Fibroblast of peridontal ligament (primary cell): ENCODE measurements around the gene THNSL1.
"Not testable (repeated sequence)": the region's sequence is repeated elsewhere in the genome, so short reads cannot be mapped to it uniquely, and the experiment has no call there.

Experiments used
- DNase-seq: peaks from one replicate; pipeline ENCODE4 v3.0.0-alpha.2; 2010; ENCODE audit errors: extremely low read depth

THNSL1 gene

GRCh38 chr10:25016376-25017153 is at the start of gene THNSL1:
Gene THNSL1 (plus strand): TSS chr10:25016612. CDS start chr10:25023224, 6,612 bp downstream.
- peak; percentile 98 for DNase-seq

- no peak for DNase-seq
Observed at GRCh38 chr10:24966962-24967481, 49.4 kb upstream of the THNSL1 start.

- DNase-seq: no peak
Observed at GRCh38 chr10:24968349-24968748, 48.1 kb upstream of the THNSL1 start.

- DNase-seq: not testable (repeated sequence)
Observed at GRCh38 chr10:24968951-24969350, 47.5 kb upstream of the THNSL1 start.

GRCh38 chr10:24969841-24970281 is 46.6 kb upstream of the THNSL1 start:
- peak; percentile 88 for DNase-seq

- no peak for DNase-seq
Observed at GRCh38 chr10:24971374-24971773, 45.0 kb upstream of the THNSL1 start.

- DNase-seq: no peak
Observed at GRCh38 chr10:24973163-24973562, 43.2 kb upstream of the THNSL1 start.

- DNase-seq: peak; percentile 92
Observed at GRCh38 chr10:24974976-24975375, 41.4 kb upstream of the THNSL1 start.

- no peak for DNase-seq
Observed at GRCh38 chr10:24979685-24980084, 36.7 kb upstream of the THNSL1 start.

GRCh38 chr10:24981161-24981710 is 35.2 kb upstream of the THNSL1 start:
- DNase-seq: no peak

GRCh38 chr10:24982319-24983112 is 33.9 kb upstream of the THNSL1 start:
- no peak for DNase-seq

- DNase-seq: no peak
Observed at GRCh38 chr10:24983130-24983529, 33.3 kb upstream of the THNSL1 start.

- DNase-seq: peak; percentile 13
Observed at GRCh38 chr10:24983946-24984345, 32.5 kb upstream of the THNSL1 start.

GRCh38 chr10:24984906-24985305 is 31.5 kb upstream of the THNSL1 start:
- DNase-seq: peak; percentile 21

- DNase-seq: no peak
Observed at GRCh38 chr10:24988831-24989640, 27.4 kb upstream of the THNSL1 start.

- DNase-seq: peak; percentile 52
Observed at GRCh38 chr10:24989867-24990266, 26.5 kb upstream of the THNSL1 start.

- no peak for DNase-seq
Observed at GRCh38 chr10:24991298-24991697, 25.1 kb upstream of the THNSL1 start.

- DNase-seq: no peak
Observed at GRCh38 chr10:24992512-24993133, 23.8 kb upstream of the THNSL1 start.

- peak; percentile 24 for DNase-seq
Observed at GRCh38 chr10:24993237-24993958, 23.0 kb upstream of the THNSL1 start.

GRCh38 chr10:24995072-24995471 is 21.3 kb upstream of the THNSL1 start:
- DNase-seq: no peak
